ENCODE results near the gene PAX6. TPM values are rescaled to one million over a fixed set of nuclear protein-coding genes. Genes with fewer than 3 reads are reported as not detected.

Gene PAX6
- total and polyA plus RNA-seq, 9 of the 15 experiments (the other 6 are each of a cell fraction or from before 2014, with no cell fraction given): 1.5 to 10.9 (median 5.3) TPM

DNA sequence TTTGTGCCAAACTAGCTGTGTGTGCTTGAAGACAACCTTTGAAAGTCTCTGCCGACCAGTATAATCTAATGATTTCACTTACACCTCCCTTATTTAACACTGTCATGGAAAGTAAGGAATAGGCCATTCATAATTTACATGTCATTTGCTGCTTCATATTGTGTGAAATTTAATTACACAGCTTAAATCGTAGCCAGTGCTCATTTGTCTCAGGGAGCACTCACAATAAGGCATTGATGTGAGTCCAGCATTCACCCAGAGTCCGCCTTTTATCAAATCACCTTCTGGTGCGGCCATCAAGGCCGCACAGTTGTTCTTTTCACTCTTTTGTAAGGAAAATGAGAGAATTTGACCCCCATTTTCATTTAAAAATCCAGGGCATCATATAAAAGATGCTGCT lies 46.9 kb downstream of the PAX6 start:
- TF ChIP-seq ZFPM2 (CRISPR knock-in tag; IDR thresholded peaks at IDR 0.05) (no peak), MTA3 (IDR thresholded peaks at IDR 0.05; ENCODE audit: borderline replicate concordance) (no peak), ZNF232 (CRISPR knock-in tag; IDR thresholded peaks at IDR 0.05) (no peak), NFXL1 (CRISPR knock-in tag; IDR thresholded peaks at IDR 0.05) (no peak), KHSRP (IDR thresholded peaks at IDR 0.05) (no peak), ZNF695 (CRISPR knock-in tag; IDR thresholded peaks at IDR 0.05) (no peak)
- TF ChIP-seq, protein P1, sequence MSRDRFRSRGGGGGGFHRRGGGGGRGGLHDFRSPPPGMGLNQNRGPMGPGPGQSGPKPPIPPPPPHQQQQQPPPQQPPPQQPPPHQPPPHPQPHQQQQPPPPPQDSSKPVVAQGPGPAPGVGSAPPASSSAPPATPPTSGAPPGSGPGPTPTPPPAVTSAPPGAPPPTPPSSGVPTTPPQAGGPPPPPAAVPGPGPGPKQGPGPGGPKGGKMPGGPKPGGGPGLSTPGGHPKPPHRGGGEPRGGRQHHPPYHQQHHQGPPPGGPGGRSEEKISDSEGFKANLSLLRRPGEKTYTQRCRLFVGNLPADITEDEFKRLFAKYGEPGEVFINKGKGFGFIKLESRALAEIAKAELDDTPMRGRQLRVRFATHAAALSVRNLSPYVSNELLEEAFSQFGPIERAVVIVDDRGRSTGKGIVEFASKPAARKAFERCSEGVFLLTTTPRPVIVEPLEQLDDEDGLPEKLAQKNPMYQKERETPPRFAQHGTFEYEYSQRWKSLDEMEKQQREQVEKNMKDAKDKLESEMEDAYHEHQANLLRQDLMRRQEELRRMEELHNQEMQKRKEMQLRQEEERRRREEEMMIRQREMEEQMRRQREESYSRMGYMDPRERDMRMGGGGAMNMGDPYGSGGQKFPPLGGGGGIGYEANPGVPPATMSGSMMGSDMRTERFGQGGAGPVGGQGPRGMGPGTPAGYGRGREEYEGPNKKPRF (IDR thresholded peaks at IDR 0.05; ENCODE audit: low read depth, low read length): no peak
- TF ChIP-seq, protein P2, sequence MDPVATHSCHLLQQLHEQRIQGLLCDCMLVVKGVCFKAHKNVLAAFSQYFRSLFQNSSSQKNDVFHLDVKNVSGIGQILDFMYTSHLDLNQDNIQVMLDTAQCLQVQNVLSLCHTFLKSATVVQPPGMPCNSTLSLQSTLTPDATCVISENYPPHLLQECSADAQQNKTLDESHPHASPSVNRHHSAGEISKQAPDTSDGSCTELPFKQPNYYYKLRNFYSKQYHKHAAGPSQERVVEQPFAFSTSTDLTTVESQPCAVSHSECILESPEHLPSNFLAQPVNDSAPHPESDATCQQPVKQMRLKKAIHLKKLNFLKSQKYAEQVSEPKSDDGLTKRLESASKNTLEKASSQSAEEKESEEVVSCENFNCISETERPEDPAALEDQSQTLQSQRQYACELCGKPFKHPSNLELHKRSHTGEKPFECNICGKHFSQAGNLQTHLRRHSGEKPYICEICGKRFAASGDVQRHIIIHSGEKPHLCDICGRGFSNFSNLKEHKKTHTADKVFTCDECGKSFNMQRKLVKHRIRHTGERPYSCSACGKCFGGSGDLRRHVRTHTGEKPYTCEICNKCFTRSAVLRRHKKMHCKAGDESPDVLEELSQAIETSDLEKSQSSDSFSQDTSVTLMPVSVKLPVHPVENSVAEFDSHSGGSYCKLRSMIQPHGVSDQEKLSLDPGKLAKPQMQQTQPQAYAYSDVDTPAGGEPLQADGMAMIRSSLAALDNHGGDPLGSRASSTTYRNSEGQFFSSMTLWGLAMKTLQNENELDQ (CRISPR knock-in tag; IDR thresholded peaks at IDR 0.05; ENCODE audit: borderline replicate concordance): no peak
- TF ChIP-seq, protein P3, sequence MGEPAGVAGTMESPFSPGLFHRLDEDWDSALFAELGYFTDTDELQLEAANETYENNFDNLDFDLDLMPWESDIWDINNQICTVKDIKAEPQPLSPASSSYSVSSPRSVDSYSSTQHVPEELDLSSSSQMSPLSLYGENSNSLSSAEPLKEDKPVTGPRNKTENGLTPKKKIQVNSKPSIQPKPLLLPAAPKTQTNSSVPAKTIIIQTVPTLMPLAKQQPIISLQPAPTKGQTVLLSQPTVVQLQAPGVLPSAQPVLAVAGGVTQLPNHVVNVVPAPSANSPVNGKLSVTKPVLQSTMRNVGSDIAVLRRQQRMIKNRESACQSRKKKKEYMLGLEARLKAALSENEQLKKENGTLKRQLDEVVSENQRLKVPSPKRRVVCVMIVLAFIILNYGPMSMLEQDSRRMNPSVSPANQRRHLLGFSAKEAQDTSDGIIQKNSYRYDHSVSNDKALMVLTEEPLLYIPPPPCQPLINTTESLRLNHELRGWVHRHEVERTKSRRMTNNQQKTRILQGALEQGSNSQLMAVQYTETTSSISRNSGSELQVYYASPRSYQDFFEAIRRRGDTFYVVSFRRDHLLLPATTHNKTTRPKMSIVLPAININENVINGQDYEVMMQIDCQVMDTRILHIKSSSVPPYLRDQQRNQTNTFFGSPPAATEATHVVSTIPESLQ (CRISPR knock-in tag; IDR thresholded peaks at IDR 0.05): no peak
- TF ChIP-seq, protein P4, sequence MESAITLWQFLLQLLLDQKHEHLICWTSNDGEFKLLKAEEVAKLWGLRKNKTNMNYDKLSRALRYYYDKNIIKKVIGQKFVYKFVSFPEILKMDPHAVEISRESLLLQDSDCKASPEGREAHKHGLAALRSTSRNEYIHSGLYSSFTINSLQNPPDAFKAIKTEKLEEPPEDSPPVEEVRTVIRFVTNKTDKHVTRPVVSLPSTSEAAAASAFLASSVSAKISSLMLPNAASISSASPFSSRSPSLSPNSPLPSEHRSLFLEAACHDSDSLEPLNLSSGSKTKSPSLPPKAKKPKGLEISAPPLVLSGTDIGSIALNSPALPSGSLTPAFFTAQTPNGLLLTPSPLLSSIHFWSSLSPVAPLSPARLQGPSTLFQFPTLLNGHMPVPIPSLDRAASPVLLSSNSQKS (CRISPR knock-in tag; IDR thresholded peaks at IDR 0.05): no peak
- FAIRE-seq: no peak
- H3K79me2 ChIP-seq (ENCODE audit: control insufficient read depth, insufficient read depth, low read length): no peaks in the 10 kb centered on the region
- intact Hi-C loops (cut with micrococcal nuclease): no loop called here
- H2AFZ ChIP-seq (ENCODE audit: low read depth, low read length): no peak overlapping the region
- H3K4me1 ChIP-seq (replicated peaks in 1 of 2; ENCODE audit: control insufficient read depth in 2 of 2, insufficient read depth in 2 of 2, low read length in 2 of 2): no peaks in the 10 kb centered on the region
- CTCF ChIA-PET (ENCODE audit: low intra/inter-chr PET ratio): no interaction called here
- POLR2A ChIA-PET: no interaction called here
- no peaks in the 10 kb centered on the region for H3K27me3 ChIP-seq (ENCODE audit: control insufficient read depth in 2 of 2, insufficient read depth in 2 of 2, low read length in 2 of 2)
- in situ Hi-C loops (cut with MboI): no loop called here
- no peak for DNase-seq (ENCODE audit: extremely low read depth in 1 of 4, low spot score in 3 of 4)
- no peak overlapping the region for H3K4me3 ChIP-seq
- H3K9me1 ChIP-seq (ENCODE audit: control insufficient read depth, insufficient read depth, low read length): no peaks in the 10 kb centered on the region
- no peaks in the 10 kb centered on the region for H3K9me3 ChIP-seq (replicated peaks; ENCODE audit: control insufficient read depth, insufficient read depth, low read depth, low read length)
- no peak for ATAC-seq
- WGBS (ENCODE audit: insufficient coverage, low coverage, missing lambda C conversion rate): 72% methylated on average over 5 of the region's 5 CpGs
- H3K4me2 ChIP-seq (ENCODE audit: insufficient read depth, low read length): no peak overlapping the region
- no peak overlapping the region for H3K9ac ChIP-seq (ENCODE audit: insufficient read depth in 1 of 2, low read depth in 2 of 2, low read length in 2 of 2)
- H3K27ac ChIP-seq (ENCODE audit: extremely low read depth, low read depth, low read length): no peak overlapping the region
- no TSS peak for BruUV-seq (replicated peaks)
- no peaks in the 10 kb centered on the region for H4K20me1 ChIP-seq (replicated peaks; ENCODE audit: control insufficient read depth, insufficient read depth, low read length)
- no peaks in the 10 kb centered on the region for H3K36me3 ChIP-seq (ENCODE audit: control insufficient read depth, insufficient read depth, low read length)

All from K562 (cell line).